ENCODE results near the gene COG7.
A peak's percentile ranks its signal among the peaks of the same experiment; 100 is the strongest.
"Not testable (repeated sequence)": the region's sequence is repeated elsewhere in the genome, so short reads cannot be mapped to it uniquely, and the experiment has no call there.

The COG7 gene

DNA sequence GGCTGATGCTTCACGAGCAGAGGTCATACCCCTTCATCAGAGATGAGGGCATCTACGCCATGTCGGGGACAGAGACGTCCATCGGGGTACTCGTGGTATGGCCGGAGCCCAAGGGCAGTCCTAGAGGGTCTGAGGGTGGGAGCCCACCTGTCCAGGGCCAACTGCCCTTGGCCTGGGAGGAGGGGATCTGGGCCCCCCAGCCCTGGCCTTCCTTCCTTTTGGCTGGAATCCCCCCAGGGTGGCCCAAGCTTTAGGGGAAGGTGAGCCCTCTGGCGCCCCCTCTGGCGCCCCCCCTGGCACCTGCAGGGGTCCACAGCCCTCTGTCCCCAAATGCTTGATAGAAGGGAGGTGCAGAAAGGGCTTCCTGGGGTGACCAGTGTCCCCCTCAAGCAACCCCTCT is 81.6 kb downstream of the COG7 start:
- DNase-seq = no peak
- in situ Hi-C loops (cut with MboI; ENCODE audit: low pct_unique_long_range_greater_than_20kb, low sequenced_read_pairs) = no loop called here

GRCh38 chr16:23369416-23369815 is 83.6 kb downstream of the COG7 start:
- DNase-seq = no peak
- in situ Hi-C loops (cut with MboI; ENCODE audit: low pct_unique_long_range_greater_than_20kb, low sequenced_read_pairs) = no loop called here

- in situ Hi-C loops (cut with MboI; ENCODE audit: low pct_unique_long_range_greater_than_20kb, low sequenced_read_pairs) = no loop called here
- DNase-seq = no peak
Observed at GRCh38 chr16:23368469-23368868, 84.5 kb downstream of the COG7 start.

DNA sequence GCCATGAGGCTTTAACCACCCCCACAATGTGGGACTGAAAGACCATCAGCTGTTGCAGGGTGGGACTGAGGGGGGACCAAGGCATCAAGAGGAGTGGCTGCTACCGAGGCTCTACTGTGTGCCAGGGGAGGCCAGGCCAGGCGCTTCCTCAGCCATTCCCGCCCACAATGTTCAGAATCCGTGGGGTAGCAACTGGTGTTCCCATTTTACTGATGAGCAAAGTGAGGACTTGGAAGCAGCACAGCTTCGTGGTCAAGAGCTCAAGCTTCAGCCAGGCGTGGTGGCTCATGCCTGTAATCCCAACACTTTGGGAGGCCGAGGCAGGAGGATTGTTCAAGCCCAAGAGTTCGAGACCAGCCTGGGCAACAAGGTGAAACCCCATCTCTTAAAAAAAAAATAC is 85.0 kb downstream of the COG7 start:
- in situ Hi-C loops (cut with MboI; ENCODE audit: low pct_unique_long_range_greater_than_20kb, low sequenced_read_pairs) = no loop called here
- DNase-seq = no peak

DNA sequence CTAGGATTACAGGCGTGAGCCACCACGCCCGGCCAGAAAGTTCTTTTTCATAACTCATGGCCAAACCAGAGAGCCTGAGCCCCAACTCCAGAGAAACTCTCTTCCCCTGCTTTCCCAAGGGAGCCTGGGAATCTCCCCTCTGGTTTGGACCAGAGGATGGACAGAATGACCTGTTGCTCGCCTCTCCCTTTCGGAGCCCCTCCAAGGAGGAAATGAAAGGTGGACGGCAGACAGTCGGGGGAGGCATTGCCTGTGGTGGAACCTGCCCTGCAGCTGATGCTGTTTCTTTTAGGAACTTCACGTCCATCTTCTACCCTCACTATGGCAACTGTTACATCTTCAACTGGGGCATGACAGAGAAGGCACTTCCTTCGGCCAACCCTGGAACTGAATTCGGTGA is 85.4 kb downstream of the COG7 start:
- in situ Hi-C loops (cut with MboI; ENCODE audit: low pct_unique_long_range_greater_than_20kb, low sequenced_read_pairs) = no loop called here
- no peak for DNase-seq

DNA sequence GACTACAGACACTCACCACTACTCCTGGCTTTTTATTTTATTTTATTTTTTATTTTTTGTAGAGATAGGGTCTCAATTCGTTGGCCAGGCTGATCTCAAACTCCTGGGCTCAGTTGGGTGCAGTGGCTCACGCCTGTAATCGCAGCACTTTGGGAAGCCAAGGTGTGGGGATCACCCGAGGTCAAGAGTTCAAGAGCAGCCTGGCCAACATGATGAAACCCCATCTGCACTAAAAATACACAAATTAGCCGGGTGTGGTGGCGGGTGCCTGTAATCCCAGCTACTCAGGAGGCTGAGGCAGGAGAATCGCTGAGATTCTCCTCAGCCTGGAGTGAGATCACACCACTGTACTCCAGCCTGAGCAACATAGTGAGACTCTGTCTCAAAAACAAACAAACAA is 86.6 kb downstream of the COG7 start:
- DNase-seq; in situ Hi-C loops (cut with MboI; ENCODE audit: low pct_unique_long_range_greater_than_20kb, low sequenced_read_pairs): not testable (repeated sequence)

- in situ Hi-C loops (cut with MboI; ENCODE audit: low pct_unique_long_range_greater_than_20kb, low sequenced_read_pairs) = no loop called here
- peak; percentile 30 for DNase-seq
Observed at GRCh38 chr16:23365602-23366240, 87.3 kb downstream of the COG7 start.

DNA sequence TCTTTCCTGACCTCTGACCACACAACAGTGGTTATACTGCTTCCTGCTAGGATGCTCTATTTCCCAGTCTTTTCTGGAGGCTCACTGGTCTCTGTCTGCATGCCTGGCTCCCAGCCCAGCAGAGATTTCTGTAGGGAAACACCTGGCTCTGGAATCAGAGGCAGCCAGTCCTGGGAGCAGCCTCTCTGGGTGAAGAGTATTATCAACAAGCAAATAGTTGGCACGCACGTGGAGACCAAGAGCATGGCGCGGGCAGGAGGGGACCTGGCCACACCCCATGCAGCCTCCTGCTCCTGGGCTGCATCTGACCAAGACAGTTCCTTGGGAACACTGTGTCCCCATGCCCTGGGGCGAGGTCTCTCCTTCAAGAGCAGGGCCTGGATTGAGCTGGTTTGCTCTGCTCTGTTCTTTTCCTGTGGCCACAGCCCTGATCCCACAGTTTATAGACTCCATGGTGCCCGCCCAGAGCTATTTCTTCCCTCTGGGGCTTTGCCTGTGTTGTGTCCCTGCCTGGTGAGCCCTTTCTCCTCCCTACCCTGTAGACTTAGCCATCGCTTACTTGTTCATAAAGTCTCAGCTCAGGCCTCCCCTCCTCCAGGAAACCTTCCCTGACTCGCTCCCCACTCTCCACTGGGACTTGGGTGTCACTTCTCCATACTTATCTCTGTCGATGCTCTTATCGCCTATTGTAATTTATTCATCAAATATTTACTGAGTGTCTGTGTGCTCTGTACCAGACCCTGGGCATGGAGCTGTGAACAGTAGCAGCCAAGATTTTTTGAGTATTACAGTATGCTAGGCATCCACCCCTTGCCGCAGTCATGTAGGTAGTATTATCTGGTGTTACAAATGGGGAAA is 90.3 kb downstream of the COG7 start:
- DNase-seq = no peak
- in situ Hi-C loops (cut with MboI; ENCODE audit: low pct_unique_long_range_greater_than_20kb, low sequenced_read_pairs) = no loop called here

DNA sequence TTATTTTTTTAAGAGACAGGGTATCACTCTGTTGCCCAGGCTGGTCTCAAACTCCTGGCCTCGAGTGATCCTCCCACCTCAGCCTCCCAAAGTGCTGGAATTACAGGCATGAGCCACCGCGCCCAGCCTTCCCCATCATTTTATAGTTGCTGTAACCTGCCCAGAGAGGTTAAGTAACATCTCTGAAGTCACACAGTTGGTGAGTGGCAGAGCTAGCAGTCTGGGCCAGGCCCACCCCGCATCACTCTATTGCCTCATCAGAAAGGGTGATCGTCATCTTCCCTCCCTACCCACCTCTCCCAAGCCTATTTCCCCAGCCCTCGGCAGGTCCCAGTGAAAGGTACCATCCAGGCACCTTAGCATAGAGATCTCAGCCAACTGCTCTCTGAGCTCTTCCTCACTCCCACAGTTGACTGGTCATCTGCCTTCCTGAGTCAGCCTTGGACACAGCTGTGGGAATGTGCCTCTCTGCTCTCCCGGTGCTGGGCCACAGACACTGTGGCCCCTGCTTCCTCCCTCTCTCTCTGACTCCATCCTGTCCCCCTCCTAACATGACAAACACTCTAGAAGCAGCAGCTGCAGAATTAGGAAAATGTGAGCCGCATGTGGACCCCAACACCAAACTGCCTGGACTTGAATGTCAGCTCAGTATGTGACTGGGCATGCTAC is 93.8 kb downstream of the COG7 start:
- no peak for DNase-seq
- in situ Hi-C loops (cut with MboI; ENCODE audit: low pct_unique_long_range_greater_than_20kb, low sequenced_read_pairs) = no loop called here

DNA sequence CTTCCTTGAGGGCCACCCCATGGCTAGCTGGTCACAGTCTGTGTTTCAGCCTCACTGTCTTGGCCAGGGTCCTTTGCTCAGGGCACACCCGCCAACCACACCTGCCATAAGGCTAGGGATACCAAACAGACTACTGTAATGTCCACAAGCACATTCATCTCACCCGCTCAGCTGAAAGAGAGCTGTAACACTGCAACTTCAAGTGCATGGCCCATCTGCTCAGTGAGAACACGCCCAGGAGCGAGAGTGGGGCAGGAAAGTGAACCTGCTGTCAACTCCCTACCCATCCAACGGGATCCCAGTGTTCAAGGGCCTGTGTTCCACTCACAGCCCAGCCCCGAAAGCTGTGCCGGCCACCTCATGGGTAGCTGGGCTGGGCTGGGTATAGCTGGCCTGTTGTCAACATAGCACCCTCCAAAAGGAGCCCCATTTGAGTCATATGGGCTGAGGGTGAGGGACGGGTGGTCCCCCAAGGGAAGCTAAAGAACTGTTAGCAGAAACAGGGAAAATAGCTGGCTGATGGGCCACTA is 95.2 kb downstream of the COG7 start:
- in situ Hi-C loops (cut with MboI; ENCODE audit: low pct_unique_long_range_greater_than_20kb, low sequenced_read_pairs) = no loop called here

DNA sequence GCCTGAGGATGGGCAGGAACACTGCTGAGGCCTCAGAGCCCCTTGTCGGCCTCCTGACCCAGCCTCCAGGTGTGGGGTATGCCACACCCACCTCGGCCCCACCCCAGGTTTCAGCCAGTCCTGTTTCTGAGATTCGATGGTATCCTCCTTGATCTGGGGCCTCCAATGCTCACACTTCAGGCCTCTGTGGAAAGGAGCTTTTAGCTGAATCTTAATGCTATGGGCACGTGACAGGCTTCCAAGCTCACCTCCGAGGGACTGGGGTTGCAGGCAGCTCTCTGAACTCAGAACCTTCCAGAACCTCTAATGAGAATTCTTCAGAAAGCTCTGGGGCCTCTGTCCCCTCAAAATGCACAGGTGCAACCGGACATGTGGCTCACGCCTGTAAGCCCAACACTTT is 96.0 kb downstream of the COG7 start:
- no peak for DNase-seq
- in situ Hi-C loops (cut with MboI; ENCODE audit: low pct_unique_long_range_greater_than_20kb, low sequenced_read_pairs) = no loop called here

More for the DNA sequence above, 95.2 kb downstream of the COG7 start:
- no peak for DNase-seq

DNA sequence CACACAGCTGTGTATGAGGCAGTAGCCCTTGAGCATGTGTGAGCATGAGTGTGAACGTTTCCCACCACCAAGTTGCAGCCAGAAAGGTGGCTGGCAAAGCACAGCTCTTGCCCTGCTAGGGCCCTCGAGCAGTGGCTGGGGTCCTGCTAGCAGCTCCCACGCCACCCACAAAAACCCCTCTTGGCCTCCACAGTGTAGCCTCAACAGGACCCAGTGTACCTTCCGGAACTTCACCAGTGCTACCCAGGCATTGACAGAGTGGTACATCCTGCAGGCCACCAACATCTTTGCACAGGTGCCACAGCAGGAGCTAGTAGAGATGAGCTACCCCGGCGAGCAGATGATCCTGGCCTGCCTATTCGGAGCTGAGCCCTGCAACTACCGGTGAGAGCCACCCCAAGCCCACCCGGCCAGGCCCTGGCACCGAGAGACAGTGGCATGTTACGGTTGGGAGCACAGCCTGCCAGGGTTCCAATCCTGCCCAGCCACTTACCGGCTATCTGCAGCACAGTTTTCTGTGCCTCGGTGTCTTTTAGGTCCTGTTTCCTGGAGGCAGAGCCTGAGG is 97.8 kb downstream of the COG7 start:
- in situ Hi-C loops (cut with MboI; ENCODE audit: low pct_unique_long_range_greater_than_20kb, low sequenced_read_pairs) = no loop called here

GRCh38 chr16:23354246-23354645 is 98.7 kb downstream of the COG7 start:
- DNase-seq = no peak
- in situ Hi-C loops (cut with MboI; ENCODE audit: low pct_unique_long_range_greater_than_20kb, low sequenced_read_pairs) = no loop called here

More for the DNA sequence above, 97.8 kb downstream of the COG7 start:
- no peak for DNase-seq

DNA sequence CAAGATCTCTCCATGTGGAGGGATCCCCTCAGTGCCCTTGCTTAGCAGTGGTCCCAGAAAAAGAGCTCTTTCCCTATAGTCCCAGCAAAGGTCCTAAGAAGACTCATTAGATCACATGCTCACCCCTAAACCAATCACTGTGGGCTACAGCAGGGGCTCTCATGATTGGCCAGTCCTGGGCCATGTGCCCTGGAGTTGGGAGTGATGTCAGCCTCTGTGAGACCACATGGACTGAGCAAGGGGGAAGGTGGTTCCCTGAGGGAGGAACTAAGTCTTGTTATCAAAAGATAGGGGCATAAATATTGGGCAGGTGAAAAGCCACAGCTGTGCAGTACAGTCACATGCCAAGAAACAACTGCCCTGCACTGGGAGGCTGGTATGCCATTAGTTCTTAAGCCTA is 99.5 kb downstream of the COG7 start:
- DNase-seq = no peak
- in situ Hi-C loops (cut with MboI; ENCODE audit: low pct_unique_long_range_greater_than_20kb, low sequenced_read_pairs) = no loop called here

- in situ Hi-C loops (cut with MboI; ENCODE audit: low pct_unique_long_range_greater_than_20kb, low sequenced_read_pairs) = no loop called here
- no peak for DNase-seq
Observed at GRCh38 chr16:23351360-23351759, 101.6 kb downstream of the COG7 start.

- in situ Hi-C loops (cut with MboI; ENCODE audit: low pct_unique_long_range_greater_than_20kb, low sequenced_read_pairs) = no loop called here
- DNase-seq = no peak
Observed at GRCh38 chr16:23348579-23349469, 104.2 kb downstream of the COG7 start.

GRCh38 chr16:23345237-23345636 is 107.8 kb downstream of the COG7 start:
- in situ Hi-C loops (cut with MboI; ENCODE audit: low pct_unique_long_range_greater_than_20kb, low sequenced_read_pairs) = no loop called here
- no peak for DNase-seq

DNA sequence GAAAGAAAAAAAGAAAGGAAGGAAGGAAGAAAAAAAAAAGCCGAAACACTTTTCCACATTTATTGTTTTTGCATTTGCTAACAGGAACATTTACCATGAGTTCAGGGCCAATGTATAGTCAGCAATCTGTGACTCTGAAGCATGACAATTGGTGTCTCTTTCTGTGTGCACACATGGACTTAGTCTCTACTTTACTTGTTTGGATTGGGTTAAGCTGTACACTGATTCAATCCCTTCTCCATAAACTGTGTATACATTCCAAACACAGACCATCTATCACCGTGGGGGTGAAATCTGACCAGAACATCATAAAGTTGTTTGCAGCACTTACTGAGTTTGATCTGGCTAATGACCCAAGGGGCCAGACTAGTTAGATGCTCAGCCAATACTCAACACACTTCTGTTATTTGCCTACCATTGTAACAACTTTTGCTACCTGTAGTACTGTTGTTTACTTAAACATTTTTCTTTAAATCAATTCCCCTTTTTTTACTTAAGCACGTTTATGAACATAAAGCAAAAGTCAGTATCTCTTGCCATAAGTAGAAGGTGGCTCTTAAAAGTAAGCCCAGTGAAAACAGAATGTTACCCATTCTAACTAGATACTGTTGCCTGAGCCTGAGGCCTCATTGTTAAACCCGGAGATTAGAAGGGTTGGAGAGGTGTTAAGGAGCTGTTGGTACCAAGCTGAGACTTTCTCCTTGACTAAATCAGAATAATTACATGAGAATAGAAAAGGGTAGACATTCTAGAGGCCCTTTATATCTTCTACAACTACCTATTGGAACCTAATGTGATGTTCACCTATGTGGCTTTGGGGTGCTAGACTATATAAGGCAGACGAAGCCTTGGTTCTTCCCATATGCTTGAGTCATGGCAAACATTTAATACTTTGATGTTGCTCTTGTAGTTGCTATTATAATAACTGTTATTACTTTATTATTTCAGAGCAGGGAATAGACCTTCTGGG is 109.1 kb downstream of the COG7 start:
- in situ Hi-C loops (cut with MboI; ENCODE audit: low pct_unique_long_range_greater_than_20kb, low sequenced_read_pairs) = no loop called here
- DNase-seq = no peak
